Effector CD4-positive, alpha-beta T cell (primary cell): ENCODE measurements around the gene MORF4L1.
"Not testable (repeated sequence)": the region's sequence is repeated elsewhere in the genome, so short reads cannot be mapped to it uniquely, and the experiment has no call there.

Source experiments
- DNase-seq: peaks from one replicate; pipeline ENCODE4 v3.0.0-alpha.2; 2020

Gene MORF4L1

DNA sequence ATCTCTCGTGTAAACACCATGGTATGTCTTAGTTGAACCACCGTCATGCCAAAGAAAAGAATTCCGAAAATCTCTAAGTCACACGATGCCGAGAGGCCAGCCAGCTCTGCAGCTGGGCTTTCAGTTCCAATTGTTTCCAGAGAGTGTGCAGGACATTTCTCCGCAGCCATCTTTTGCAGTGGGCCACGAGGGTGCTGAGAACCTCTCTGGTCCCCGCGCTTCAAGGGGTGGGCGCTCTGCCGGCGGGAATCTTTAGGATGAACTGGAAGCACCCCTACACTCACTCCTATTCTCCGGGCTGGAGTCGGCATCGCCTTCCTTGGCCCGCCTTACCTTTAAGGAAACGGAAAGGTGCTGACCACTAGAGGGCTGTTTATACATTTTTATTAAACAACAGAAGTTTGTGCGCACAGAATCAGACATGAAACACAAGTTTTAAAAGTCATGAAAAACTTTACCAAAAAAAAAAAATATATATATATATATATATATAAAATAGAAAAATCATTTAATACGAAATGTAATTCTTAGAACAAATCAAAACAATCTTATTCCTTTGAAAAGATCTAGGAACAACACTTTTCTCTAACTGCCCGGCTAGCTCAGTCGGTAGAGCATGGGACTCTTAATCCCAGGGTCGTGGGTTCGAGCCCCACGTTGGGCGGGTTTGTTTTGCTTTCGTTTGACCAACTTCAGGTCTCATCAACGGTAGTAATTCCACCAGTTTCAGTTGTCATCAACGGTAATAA, 12.5 kb upstream of the MORF4L1 start:
- DNase-seq, result peak; percentile 42

DNA sequence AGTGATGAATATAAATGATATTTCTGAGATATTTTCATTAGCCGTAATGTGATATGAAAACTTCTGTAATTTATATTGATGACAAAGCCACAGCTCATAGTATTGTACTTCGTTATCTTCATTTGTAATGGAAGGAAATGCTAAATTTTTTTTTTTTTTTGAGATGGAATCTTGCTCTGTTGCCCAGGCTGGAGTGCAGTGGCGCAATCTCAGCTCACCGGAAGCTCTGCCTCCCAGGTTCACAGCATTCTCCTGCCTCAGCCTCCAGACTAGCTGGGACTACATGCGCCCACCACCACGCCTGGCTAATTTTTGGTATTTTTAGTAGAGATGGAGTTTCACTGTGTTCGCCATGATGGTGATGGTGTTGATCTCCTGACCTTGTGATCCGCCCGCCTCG, 7.1 kb upstream of the MORF4L1 start:
- DNase-seq, result not testable (repeated sequence)

DNA sequence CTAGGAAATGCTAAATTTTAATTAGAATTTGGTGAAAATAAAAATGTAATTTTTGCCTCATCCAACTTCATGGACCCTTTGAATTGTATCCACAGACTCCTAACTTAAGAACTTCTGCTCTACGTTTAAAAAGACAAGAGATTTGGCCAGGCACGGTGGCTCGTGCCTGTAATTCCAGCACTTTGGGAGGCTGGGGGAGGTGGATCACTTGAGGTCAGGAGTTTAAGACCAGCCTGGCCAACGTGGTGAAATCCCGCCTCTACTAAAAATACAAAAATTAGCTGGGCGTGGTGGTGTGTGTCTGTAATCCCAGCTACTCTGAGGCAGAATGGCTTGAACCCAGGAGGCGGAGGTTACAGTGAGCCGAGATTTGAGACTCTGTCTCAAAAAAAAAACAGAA, 6.7 kb upstream of the MORF4L1 start:
- DNase-seq, result not testable (repeated sequence)

DNA sequence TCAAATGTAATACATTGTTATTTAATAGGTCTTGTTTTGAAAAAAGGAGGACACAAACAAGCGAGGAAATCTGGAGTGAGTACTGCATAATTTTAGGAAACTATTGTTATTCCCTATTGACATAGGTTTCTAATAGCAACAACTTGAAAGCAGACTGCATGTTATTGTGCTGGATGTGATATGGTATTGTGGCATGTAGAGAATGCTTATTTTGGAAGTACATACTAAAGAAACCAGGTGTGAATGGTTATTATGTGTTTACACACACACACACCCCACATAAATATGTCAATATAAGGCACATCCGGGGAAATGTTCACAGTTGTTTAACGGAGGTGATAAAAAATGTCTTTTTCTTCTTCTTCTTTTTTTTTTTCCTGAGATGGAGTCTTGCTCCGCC, 5.9 kb upstream of the MORF4L1 start:
- no peak for DNase-seq

DNA sequence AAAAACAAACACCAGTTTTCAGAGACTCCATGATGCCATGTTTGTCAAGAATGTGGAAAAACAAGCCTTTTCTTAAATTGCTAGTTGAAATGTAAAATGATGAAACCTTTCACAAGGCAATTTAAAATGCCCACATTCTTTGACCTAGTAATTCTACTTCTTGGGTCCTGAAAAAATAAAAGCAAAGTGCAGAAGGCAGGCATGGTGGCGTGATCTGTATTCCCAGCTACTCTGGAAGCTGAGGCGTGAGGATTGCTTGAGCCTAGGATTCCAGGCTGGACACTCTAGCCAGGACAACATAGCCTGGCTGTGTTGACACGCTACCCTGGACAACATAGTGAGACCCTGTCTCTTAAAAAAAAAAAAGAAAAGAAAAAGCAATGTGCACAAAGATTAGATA, 4.3 kb upstream of the MORF4L1 start:
- no peak for DNase-seq

DNA sequence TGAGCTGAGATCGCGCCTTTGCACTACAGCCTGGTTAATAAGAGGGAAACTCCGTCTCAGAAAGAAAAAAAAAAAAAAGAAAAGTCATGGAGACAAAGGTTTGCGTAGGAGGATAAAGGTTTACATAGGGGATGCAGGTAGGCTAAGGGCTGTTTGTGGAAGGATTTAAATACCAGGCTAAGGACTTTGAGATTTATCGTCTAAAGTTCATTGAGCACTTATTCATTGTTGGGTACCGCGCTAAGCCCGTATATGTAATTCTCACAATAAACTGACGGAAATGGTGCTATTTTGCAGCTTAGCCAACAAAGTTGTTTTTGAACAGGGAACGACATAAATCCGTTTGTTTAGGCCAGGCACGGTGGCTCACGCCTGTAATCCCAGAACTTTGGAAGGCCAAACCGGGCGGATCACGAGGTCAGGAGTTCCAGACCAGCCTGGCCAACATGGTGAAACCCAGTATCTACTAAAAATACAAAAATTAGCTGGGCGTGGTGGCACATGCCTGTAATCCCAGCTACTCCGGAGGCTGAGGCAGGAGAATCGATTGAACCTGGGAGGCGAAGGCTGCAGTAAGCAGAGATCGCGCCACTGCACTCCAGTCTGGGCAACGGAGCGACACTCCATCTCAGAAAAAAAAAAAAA, 1.1 kb upstream of the MORF4L1 start:
- not testable (repeated sequence) for DNase-seq

DNA sequence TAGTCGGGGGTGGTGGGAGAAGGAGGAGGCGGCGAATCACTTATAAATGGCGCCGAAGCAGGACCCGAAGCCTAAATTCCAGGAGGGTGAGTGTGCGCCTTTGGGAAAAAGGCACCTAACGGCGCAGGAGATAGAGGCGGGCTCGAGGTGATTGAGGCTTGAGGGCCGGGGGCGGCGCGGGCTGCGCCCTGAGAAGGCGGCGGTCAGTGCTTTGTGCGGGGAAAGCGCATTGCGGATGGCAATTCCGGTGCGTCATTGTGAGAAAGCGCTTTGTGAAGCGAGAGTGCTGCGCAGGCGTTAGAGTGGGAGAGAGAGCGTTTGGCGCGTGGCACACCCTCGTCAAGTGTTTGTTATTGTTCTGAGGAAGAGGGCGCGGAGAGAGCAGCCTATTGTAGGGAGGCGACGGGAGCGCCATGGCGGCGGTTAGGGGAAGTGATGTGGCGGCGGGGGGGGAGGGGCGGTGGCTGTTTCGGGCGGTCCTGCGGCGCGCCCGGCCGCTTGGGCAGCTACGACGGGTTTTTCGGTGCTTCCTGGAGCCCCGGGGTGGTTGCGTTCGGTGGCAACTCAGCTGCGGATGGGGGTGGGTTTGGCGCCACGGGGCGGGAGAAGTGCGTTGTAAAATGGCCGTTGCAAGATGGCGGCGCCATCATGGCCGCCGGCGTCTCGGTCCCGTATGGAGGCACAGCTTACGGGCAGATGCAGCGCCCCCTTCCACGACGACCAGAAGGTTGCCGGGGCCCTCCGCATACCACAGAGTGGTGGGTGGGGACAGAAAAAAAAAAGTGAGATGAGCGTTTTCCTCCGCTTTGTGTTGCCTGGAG, 492 bp downstream of the MORF4L1 start:
- peak; percentile 84 for DNase-seq

DNA sequence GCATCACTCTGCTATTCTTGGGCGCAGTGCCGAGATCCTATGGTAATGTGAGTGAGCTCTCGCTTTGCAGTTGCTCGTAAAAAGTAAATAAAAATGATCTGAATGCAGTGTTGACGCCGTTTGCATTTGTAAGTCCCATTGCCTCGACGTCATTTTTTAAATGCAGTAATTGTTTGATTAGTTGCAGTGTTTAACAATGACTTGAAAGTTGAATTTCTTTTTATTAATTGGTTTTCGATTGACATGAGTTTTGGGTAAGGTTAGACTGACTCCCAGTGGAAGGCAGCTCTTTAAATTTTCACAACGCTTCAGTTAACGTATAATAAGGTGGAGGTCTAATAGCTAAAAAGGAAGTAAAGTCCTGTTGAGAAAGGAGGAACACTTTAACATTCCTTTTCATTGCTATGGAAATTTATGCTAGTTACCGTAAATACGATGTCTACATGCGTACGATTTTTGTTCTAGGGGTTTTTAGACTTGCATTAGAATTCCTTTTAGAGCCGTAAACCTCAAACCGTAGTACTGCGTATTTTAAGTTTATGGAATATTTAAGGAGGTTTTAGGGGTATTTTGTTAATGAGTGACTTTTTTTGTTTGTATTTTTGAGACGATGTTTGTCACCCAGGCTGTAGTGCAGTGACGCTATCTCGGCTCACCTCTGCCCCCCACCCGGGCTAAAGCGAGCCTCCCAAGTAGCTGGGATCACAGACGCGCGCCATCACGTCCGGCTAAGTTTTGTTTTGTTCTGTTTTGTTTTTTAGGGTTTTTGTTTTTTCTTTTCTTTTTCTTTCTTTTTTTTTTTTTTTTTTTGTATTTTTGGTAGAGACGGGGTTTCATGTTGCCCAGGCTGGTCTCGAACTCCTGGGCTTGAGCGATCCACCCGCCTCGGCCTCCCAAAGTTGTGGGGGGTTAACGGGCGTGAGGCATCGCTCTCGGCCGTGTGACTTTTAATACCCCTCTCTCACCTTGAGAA, 1.4 kb downstream of the MORF4L1 start:
- DNase-seq, result peak; percentile 28

DNA sequence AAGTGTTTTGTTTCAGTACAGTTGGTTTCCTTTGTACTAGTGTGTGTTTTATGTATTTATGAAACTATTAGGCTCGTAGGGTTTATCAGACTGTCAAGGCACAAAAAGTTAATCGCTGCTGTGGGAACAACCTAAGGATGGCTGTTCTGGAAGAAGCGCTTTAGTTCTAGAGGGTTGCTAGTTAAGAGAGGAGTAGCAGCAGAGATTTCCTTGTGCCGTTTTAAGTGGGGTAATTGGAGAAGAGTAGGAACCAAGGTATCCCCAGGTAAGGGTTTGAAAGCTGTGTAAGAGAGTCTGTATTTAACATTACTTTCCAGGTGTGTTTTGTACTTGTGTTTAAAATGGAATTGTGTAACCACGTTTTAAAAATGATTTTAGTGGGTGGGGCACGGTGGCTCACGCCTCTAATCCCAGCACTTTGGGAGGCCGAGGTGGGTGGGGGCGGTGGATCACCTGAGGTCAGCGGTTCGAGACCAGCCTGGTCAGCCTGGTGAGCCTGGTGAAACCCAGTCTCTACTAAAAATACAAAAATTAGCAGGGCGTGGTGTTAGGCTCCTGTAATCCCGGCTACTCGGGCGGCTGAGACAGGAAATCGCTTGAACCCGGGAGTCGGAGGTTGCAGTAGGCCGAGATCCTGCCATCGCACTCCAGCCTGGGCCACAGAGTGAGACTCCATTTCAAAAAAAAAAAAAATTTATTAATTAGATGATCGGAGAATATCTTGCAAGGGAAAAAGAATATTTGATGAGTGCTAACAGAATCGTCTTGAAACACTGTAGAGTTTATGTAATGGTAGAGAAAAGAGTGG, 2.6 kb downstream of the MORF4L1 start:
- no peak for DNase-seq

DNA sequence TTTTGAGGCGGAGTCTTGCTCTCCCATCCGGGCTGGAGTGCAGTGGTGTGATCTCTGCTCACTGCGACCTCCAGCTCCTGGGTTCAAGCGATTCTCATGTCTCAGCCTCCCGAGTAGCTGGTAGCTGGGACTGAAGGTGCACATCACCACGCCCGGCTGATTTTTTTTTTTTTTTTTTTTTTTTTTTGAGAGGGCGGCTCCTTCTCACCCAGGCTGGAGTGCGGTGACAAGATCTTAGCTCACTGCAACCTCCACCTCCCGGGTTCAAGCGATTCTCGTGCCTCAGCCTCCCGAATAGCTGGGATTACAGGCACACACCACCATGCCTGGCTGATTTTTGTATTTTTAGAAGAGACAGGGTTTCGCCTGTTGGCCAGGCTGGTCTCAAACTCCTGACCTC, 4.3 kb downstream of the MORF4L1 start:
- DNase-seq, result not testable (repeated sequence)

DNA sequence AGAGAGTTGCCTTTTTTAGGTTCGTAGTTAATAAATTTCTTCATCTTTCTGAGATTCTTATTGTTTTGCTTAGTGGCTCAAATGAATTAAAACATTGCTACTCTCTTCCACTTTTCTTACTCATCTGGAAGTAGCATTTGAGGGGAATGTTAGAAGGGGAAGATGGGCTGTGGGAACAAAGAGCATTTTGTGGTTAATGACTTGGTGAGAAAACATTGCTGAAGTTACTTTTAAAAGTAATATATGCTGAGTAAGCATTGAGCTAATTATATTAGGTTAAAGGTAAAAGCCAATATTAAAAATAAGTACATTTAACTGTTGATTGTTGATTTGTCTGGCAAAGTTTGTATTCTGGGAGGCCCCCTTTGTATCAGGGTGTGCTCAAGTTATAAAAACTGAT, 5.7 kb downstream of the MORF4L1 start:
- DNase-seq, result no peak

DNA sequence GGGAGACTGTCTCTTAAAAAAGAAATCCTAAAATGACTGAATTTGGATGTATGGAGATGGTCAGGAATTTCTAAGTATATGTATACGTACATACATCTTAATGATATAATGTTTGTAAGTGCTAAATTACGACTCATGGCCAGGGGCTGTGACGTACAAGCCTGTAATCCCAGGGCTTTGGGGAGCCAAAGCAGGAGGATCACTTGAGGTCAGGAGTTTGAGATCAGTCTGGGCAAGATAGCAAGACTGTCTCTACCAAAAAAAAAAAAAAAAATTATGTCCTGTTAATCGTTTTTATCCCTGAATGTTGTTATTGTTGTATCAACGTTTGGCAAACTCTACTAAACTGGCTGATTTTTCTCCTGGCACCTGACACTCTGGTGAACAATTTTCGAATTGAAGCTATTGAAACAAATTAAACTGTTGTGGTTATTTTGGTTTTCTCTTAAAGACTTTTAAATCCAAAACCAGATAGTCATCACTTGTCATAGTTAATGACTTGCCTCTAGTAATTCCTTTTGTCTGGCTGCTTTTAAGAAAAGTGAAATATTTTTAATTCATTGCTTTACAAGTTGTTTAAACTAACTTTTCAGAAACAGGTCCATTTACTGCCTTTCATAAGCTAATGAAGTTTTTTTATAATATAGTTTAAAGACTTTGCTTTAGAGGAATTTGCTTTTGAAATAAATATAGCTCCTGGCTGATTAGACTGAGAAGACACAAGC, 7.0 kb downstream of the MORF4L1 start:
- no peak for DNase-seq

DNA sequence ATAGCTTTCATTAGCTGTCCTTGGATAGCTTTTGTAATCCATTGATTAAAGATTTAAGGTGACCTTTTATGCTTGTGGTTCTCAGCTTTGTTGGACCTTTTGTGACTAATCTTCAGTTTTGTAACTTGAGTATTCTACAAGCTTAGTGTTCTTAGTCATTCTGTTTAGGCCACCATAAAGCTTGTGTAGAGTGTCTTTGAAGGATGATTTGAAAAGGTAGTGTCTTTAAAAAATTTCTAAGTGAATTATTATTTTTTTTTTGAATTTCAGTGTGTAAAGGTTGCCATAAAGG, 7.5 kb downstream of the MORF4L1 start:
- no peak for DNase-seq

DNA sequence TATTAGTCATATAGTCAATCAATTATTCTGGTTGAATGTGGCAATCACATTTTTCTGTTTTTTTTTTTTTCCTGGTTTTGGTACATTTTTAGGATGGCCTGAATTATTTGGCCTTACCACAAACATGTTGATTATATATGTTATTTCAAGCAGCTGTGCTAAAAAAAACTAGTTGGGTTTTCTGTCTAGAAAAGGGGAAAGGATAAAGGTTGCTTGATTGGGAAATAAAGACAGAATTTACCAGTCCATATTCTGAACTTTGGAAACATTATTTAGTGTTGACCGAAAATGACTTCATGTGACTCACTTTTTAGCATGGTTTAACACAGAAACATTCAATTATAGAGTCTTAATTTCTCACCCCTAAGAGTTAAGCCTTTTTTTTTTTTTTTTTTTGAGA, 8.1 kb downstream of the MORF4L1 start:
- no peak for DNase-seq

DNA sequence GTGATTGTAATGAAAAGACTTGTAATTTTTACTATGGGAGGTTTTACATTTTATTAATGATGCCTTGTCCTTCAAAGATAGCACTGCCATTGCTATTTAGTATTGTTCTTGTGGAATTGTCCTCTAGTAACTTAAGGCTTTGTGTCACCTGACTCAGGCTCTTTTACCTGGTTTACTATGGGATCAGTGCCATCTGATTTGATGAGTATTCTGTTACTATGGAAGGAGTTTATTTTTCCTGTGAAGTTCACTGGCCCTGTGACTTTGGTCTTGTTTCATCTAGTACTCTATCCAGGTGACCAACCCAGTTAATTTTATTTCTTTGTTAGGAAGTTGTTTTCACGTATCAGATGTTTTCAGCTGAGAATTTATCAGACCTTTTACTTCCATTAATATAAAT, 9.0 kb downstream of the MORF4L1 start:
- DNase-seq, result no peak

DNA sequence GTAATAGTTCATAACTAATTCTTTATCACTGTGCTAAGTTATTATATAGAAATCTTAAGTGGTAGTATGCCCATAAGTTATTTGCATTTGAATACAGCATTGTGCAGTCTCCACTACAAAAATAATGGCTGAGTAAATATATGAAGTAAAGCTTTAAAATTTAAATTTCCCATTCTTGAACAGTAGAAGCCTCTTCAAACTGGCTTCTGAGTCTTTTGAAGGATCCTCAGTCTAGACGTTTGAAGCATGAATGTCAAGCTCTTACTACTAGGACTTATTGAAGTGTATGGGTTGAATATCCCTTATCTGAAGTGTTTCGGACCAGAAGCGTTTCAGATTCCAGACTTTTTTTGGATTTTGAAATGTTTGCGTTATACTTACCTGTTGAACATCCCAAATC, 16.3 kb downstream of the MORF4L1 start:
- DNase-seq, result no peak

DNA sequence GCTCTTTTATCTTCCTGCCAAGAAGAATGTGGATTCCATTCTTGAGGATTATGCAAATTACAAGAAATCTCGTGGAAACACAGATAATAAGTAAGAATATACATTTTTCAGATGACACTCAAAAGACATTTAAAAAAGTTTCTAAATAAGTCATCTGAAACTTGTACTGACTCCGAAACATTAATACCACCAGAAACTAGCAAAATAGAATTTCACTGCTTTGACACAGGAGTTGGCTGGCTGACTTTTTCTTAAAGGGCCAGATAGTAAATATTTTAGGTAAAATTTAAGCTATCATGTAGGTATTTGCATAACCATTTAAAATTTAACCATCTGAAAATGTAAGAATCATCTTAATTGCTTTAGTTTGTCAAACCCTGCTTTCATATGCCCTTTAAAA, 20.8 kb downstream of the MORF4L1 start:
- no peak for DNase-seq

DNA sequence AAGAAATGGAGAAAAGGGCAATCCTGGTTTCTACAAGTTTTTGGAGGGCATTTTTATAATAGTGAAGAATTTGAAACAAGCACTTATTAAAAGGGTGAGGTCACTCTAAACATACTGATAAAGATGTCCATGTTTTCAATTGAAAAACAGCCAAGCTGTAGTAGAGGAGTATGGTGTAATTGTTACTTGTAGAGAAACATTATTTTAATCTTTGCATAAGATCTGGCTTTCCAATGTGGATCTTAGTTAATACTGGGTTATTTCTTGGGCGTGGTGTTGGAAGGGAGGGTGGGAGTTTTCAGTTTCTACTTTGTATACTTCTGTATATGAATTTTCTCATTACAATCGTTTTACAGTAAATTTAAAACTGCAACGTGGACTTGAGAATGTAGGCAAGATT, 22.8 kb downstream of the MORF4L1 start:
- no peak for DNase-seq

DNA sequence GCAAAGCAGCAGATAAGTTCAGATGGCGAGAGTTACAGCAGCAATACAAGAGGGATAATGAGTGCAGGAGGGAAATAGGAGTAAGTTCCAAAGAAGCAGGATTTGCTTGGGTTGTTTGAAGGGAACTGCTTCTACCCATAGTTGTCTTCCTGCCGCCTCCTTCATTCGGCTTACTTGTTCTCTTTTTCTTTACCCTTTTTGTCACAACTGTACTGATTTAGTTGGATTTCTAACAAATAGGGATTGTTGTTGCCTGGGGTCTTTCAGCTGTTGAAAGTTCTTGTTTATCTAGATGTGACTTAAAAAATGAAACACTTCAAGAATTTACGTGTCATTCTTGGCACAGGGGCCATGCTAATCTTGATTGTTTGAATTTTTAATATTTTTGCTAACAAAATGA, 25.9 kb downstream of the MORF4L1 start:
- DNase-seq, result no peak

DNA sequence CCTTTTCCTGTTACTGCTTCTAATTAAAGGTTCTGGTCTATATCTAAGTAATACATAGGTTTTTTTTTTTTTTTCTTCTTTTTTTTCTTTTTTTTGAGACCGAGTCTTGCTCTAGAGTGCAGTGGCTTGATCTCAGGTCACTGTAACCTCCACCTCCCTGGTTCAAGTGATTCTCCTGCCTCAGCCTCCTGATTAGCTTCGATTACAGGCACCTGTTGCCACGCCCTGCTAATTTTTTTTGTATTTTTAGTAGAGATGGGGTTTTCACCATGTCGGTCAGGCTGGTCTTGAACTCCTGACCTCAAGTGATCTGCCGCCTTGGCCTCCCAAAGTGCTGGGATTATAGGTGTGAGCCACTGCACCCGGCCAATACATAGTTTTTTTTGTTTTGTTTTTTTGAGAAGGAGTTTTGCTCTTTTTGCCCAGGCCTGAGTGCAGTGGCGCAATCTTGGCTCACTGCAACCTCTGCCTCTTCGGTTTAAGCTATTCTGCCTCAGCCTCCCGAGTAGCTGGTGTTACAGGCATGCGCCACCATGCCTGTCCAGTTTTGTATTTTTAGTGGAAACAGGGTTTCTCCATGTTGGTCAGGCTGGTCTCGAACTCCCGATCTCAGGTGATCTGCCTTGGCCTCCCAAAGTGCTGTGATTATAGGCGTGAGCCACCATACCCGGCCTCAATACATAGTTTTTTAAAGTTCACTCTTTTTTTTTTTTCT, 28.3 kb downstream of the MORF4L1 start:
- not testable (repeated sequence) for DNase-seq
